ENCODE results near the gene SPAG16. TPM values are rescaled to one million over a fixed set of nuclear protein-coding genes. Genes with fewer than 3 reads are reported as not detected.

Gene SPAG16
- total and polyA plus RNA-seq, 2 of the 13 experiments (the other 11 are each of a cell fraction or from before 2014, with no cell fraction given), result 9.6 to 26.5 TPM

GRCh38 chr2:214069254-214069653 lies 785.0 kb downstream of the SPAG16 start (continued):
- TF ChIP-seq GATAD1 (CRISPR knock-in tag; IDR thresholded peaks at IDR 0.05), result no peak
- TF ChIP-seq ZNF354B (CRISPR knock-in tag; IDR thresholded peaks at IDR 0.05), result no peak
- TF ChIP-seq ZNF576 (CRISPR knock-in tag; IDR thresholded peaks at IDR 0.05), result no peak
- TF ChIP-seq TGIF2 (CRISPR knock-in tag; IDR thresholded peaks at IDR 0.05), result no peak
- TF ChIP-seq DNMT3B (CRISPR knock-in tag; conservative IDR thresholded peaks at IDR 0.05), result no peak
- no peak for TF ChIP-seq SIN3A (IDR thresholded peaks at IDR 0.05; ENCODE audit: borderline replicate concordance, low read depth, low read length)
- TF ChIP-seq THAP11 (CRISPR knock-in tag; IDR thresholded peaks at IDR 0.05), result no peak

GRCh38 chr2:214075456-214075855 lies 791.2 kb downstream of the SPAG16 start:
- Histone ChIP-seq H3K4me2 (ENCODE audit: low read depth, low read length) (no peak overlapping the region), H3K27ac (ENCODE audit: extremely low read length, insufficient read depth, low read length) (no peak overlapping the region), H2AFZ (ENCODE audit: low read length) (no peak overlapping the region), H3K9ac (ENCODE audit: insufficient read depth, low read depth, low read length) (no peak overlapping the region), H3K79me2 (ENCODE audit: insufficient read depth, low read length) (no peaks in the 10 kb centered on the region), H3K9me3 (ENCODE audit: low read length) (no peaks in the 10 kb centered on the region), H3K4me1 (ENCODE audit: insufficient read depth, low read length) (no peaks in the 10 kb centered on the region), H3K36me3 (replicated peaks in 1 of 2; ENCODE audit: control insufficient read depth in 1 of 2, insufficient read depth in 2 of 2, low read length in 2 of 2) (no peaks in the 10 kb centered on the region), H4K20me1 (ENCODE audit: insufficient read depth, low read length) (no peaks in the 10 kb centered on the region), H3K4me3 (replicated peaks in 1 of 3; ENCODE audit: insufficient read depth in 1 of 3, low read depth in 2 of 3, low read length in 3 of 3) (no peak overlapping the region), H3K27me3 (ENCODE audit: control insufficient read depth in 1 of 2, insufficient read depth in 2 of 2, low read length in 2 of 2) (no peaks in the 10 kb centered on the region)
- FAIRE-seq (no peak), DNase-seq (ENCODE audit: low spot score) (no peak), ATAC-seq (no peak)
- intact Hi-C loops (cut with micrococcal nuclease; ENCODE audit: unreplicated experiment) (no loop called here), in situ Hi-C loops (cut with HindIII; ENCODE audit: extremely low pct_ligation_motif_present, low pct_unique_long_range_greater_than_20kb) (no loop called here)
- ChIA-PET POLR2A (no interaction called here), CTCF (ENCODE audit: low intra/inter-chr PET ratio, low total read pairs) (no interaction called here)
- BruUV-seq (replicated peaks), result no TSS peak
- WGBS (ENCODE audit: low lambda C conversion rate), result 34% methylated on average over 6 of the region's 6 CpGs
- TF ChIP-seq ZNF773 (CRISPR knock-in tag; IDR thresholded peaks at IDR 0.05; ENCODE audit: borderline replicate concordance) (no peak), ETV5 (CRISPR knock-in tag; IDR thresholded peaks at IDR 0.05; ENCODE audit: borderline replicate concordance) (no peak), BHLHE40 (IDR thresholded peaks at IDR 0.05; ENCODE audit: low read length) (no peak), ZMAT5 (CRISPR knock-in tag; IDR thresholded peaks at IDR 0.05; ENCODE audit: borderline replicate concordance, low read depth) (no peak)
